Hepatocyte (in vitro differentiated cells): Measurements from ENCODE around the gene PLCH2. TPM values are rescaled to one million over a fixed set of nuclear protein-coding genes. Genes with fewer than 3 reads are reported as not detected.

Source experiments
- DNase-seq: peaks from one replicate; pipeline ENCODE4 v3.0.0-alpha.2; 2016; ENCODE audit warnings: low spot score
- H2AFZ ChIP-seq: fragments of 200-600 bp; sonication (generic); 2 replicates; pipeline ENCODE4 v1.6.0; 2016; ENCODE audit warnings: antibody characterized with exemption, mild to moderate bottlenecking
- H3K27ac ChIP-seq: fragments of 200-600 bp; sonication (generic); 2 replicates; pipeline ENCODE4 v1.5.1; 2016; ENCODE audit warnings: mild to moderate bottlenecking
- H3K27me3 ChIP-seq: fragments of 200-600 bp; sonication (generic); 2 replicates; pipeline ENCODE4 v1.6.1; 2016
- H3K36me3 ChIP-seq: fragments of 200-600 bp; sonication (generic); replicated peaks from 2 replicates; pipeline ENCODE4 v1.5.1; 2016; ENCODE audit warnings: low read depth; ENCODE audit not compliant: insufficient read depth
- H3K4me1 ChIP-seq: fragments of 200-600 bp; sonication (generic); 2 replicates; pipeline ENCODE4 v1.5.1; 2016; ENCODE audit warnings: mild to moderate bottlenecking, moderate library complexity; ENCODE audit not compliant: insufficient read depth
- H3K4me2 ChIP-seq: fragments of 200-600 bp; sonication (generic); 2 replicates; pipeline ENCODE4 v1.6.0; 2016
- H3K4me3 ChIP-seq: fragments of 200-600 bp; sonication (generic); 2 replicates; pipeline ENCODE4 v1.5.1; 2016; ENCODE audit warnings: mild to moderate bottlenecking
- H3K79me2 ChIP-seq: fragments of 200-600 bp; sonication (generic); 2 replicates; pipeline ENCODE4 v1.6.0; 2017; ENCODE audit warnings: mild to moderate bottlenecking
- H3K9me2 ChIP-seq: fragments of 200-600 bp; sonication (generic); replicated peaks from 2 replicates; pipeline ENCODE4 v1.6.0; 2017; ENCODE audit warnings: mild to moderate bottlenecking; ENCODE audit not compliant: insufficient read depth
- H3K9me3 ChIP-seq: fragments of 200-600 bp; sonication (generic); 2 replicates; pipeline ENCODE4 v1.5.1; 2016; ENCODE audit warnings: low read depth, mild to moderate bottlenecking
- H4K20me1 ChIP-seq: fragments of 200-600 bp; sonication (generic); 2 replicates; pipeline ENCODE4 v1.6.0; 2016; ENCODE audit warnings: mild to moderate bottlenecking; ENCODE audit not compliant: insufficient read depth, poor library complexity, severe bottlenecking
- EZH2 ChIP-seq: fragments of 200-600 bp; sonication (generic); IDR thresholded peaks from 2 replicates; pipeline ENCODE4 v1.6.1; 2016; ENCODE audit warnings: antibody characterized with exemption, mild to moderate bottlenecking, borderline replicate concordance
- EZH2phosphoT487 ChIP-seq: fragments of 200-600 bp; sonication (generic); IDR thresholded peaks from one replicate; pipeline ENCODE4 v1.6.1; 2018; ENCODE audit warnings: antibody characterized with exemption, mild to moderate bottlenecking, low read depth, moderate library complexity; ENCODE audit not compliant: unreplicated experiment, severe bottlenecking
- WGBS: methylation state at CpG from one replicate; pipeline ENCODE4 v1.1.6; 2016; ENCODE audit warnings: low lambda C conversion rate; ENCODE audit errors: missing lambda C conversion rate; 5-methylcytosine and 5-hydroxymethylcytosine counted together
- polyA plus RNA-seq: library from polyadenylated mRNA; unstranded; fragments of >200 nt; fragmentation: Nextera tagmentation; extraction: Ambion mirVana; gene quantifications from 2 replicates; pipeline ENCODE4 v1.2.1, GENCODE V29; 2016
- total RNA-seq: library from RNA; depleted of rRNA; stranded (reverse); fragments of >200 nt; gene quantifications from 2 replicates; pipeline ENCODE4 v1.2.3, GENCODE V29; 2014
- TF ChIP-seq, protein P1 (sequence below): fragments of 200-600 bp; sonication (generic); IDR thresholded peaks from 2 replicates; pipeline ENCODE4 v1.5.1; 2016; ENCODE audit warnings: antibody characterized with exemption, mild to moderate bottlenecking; ENCODE audit not compliant: poor library complexity

The PLCH2 gene
- total and polyA plus RNA-seq, 2 experiments from 2014 or later, result 1.3 to 3.4 TPM

DNA sequence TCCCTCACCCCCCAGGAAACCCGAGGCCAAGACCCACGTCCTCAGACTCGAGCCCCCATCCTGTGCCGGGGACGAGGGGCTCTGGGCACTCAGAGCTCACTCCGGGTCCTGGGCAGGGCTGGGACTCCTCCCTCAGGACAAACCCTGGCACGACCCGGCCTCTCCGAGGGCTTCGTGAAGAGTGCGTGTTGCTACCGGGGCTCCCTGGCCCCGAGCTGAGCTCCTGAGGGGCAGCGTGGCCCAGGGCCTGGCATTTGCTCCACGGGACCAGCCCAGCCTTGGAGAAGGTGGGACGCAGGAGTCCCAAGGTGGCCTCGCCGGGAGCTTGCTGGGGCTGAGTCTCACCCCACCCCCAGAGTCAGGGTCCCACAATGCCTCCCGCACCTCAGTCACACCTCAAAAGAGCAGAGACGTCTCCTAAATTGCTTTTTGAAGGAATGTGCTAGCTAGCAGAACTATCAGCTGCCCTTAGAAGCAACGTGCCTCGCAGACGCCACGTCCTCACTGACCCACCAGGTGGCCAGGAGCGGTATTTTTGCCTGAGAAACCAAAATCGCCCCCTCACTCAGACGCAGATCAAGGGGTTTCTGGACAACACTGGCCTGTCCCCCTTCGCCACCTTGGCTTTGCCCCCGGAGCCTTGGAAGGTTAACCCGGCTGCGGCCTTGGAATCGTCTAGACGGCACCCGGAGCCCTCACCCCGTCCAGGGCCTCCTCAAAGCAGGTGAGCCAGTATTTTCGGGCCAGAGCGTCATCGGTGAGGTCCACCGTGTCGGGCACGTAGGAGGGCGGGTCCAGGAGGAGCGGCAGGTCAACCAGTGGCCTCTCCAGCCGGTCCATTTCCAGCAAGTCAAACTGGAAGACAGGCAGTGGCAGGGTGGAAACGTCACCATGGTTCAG is 39.0 kb downstream of the PLCH2 start:
- Histone ChIP-seq H4K20me1 (no peaks in the 10 kb centered on the region), H2AFZ (no peak overlapping the region), H3K4me2 (no peak overlapping the region), H3K27me3 (no peaks in the 10 kb centered on the region), H3K27ac (no peak overlapping the region), H3K9me2 (no peaks in the 10 kb centered on the region), H3K4me1 (no peaks in the 10 kb centered on the region), H3K36me3 (no peaks in the 10 kb centered on the region), H3K4me3 (no peak overlapping the region), H3K79me2 (no peaks in the 10 kb centered on the region), H3K9me3 (no peaks in the 10 kb centered on the region)
- WGBS, result 94% methylated on average over 45 of the region's 45 CpGs
- TF ChIP-seq EZH2phosphoT487, result no peak
- TF ChIP-seq, protein P1, sequence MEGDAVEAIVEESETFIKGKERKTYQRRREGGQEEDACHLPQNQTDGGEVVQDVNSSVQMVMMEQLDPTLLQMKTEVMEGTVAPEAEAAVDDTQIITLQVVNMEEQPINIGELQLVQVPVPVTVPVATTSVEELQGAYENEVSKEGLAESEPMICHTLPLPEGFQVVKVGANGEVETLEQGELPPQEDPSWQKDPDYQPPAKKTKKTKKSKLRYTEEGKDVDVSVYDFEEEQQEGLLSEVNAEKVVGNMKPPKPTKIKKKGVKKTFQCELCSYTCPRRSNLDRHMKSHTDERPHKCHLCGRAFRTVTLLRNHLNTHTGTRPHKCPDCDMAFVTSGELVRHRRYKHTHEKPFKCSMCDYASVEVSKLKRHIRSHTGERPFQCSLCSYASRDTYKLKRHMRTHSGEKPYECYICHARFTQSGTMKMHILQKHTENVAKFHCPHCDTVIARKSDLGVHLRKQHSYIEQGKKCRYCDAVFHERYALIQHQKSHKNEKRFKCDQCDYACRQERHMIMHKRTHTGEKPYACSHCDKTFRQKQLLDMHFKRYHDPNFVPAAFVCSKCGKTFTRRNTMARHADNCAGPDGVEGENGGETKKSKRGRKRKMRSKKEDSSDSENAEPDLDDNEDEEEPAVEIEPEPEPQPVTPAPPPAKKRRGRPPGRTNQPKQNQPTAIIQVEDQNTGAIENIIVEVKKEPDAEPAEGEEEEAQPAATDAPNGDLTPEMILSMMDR, result no peak
- no peak for TF ChIP-seq EZH2
- no peak for DNase-seq

DNA sequence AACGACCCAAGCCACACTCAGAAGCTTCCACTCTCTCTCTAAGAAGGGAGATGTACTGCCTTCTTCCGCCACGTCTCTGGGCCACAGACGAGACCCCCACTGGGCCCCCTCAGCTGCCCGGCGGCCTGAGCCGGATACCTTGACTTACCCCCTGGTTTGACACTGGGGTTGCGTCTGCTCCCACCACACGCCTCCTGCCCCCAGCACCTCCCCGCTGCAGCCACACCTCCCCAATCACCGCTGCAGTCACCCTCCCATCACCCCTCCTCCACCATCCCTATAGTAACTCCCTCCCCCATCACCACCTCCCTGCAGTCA is 39.6 kb downstream of the PLCH2 start:
- TF ChIP-seq EZH2phosphoT487, result no peak
- TF ChIP-seq, protein P1, result no peak
- no peak for TF ChIP-seq EZH2
- no peaks in the 10 kb centered on the region for H3K36me3 ChIP-seq

DNA sequence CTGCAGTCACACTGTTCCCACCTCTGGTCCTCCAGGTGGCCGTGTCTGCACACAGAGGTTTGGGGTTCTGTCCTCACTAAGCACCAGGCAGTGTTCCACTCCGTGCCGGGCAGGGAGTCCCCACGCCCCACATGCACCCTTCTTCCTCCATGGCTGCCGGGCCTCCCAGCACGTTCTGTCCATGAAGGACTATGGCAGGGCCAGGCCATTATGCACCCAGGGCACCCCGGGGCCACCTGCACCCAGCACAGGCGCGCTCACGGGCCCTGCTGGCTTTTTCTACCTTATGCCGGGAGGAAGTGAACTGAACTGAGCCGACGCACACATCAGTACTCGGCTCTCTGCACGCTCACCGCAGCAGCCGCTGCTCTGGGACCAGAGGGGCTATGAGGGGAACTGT is 40.0 kb downstream of the PLCH2 start:
- no peaks in the 10 kb centered on the region for H3K4me1 ChIP-seq
- no peaks in the 10 kb centered on the region for H3K36me3 ChIP-seq
- no peak for DNase-seq
- no peaks in the 10 kb centered on the region for H3K27me3 ChIP-seq
- H3K9me2 ChIP-seq, result no peaks in the 10 kb centered on the region
- H3K4me3 ChIP-seq, result no peak overlapping the region
- peaks cover under 1% of the 10 kb centered on the region for H3K79me2 ChIP-seq
- TF ChIP-seq EZH2 (no peak), EZH2phosphoT487 (no peak)
- TF ChIP-seq, protein P1, result no peak
- H4K20me1 ChIP-seq, result peaks cover 5% of the 10 kb centered on the region
- H3K27ac ChIP-seq, result no peak overlapping the region
- no peak overlapping the region for H3K4me2 ChIP-seq
- H2AFZ ChIP-seq, result no peak overlapping the region
- no peaks in the 10 kb centered on the region for H3K9me3 ChIP-seq
- WGBS, result 93% methylated on average over 17 of the region's 17 CpGs

More for the DNA sequence above, 39.6 kb downstream of the PLCH2 start:
- Histone ChIP-seq H2AFZ (no peak overlapping the region), H3K4me1 (no peaks in the 10 kb centered on the region), H3K27me3 (no peaks in the 10 kb centered on the region), H3K4me3 (no peak overlapping the region), H3K9me2 (no peaks in the 10 kb centered on the region), H3K79me2 (no peaks in the 10 kb centered on the region), H3K4me2 (no peak overlapping the region), H3K27ac (no peak overlapping the region), H4K20me1 (peaks cover 1% of the 10 kb centered on the region), H3K9me3 (no peaks in the 10 kb centered on the region)
- WGBS, result 93% methylated on average over 7 of the region's 11 CpGs
- DNase-seq, result no peak
